HG03175 (cell line): ENCODE measurements around the gene EFL1.

ENCODE experiments used
- ATAC-seq: cut with Tn5 transposase; IDR thresholded peaks from one replicate; pipeline ENCODE4 v1.9.1; 2021; ENCODE audit warnings: mild to moderate bottlenecking, moderate library complexity; ENCODE audit not compliant: unreplicated experiment

The EFL1 gene

DNA sequence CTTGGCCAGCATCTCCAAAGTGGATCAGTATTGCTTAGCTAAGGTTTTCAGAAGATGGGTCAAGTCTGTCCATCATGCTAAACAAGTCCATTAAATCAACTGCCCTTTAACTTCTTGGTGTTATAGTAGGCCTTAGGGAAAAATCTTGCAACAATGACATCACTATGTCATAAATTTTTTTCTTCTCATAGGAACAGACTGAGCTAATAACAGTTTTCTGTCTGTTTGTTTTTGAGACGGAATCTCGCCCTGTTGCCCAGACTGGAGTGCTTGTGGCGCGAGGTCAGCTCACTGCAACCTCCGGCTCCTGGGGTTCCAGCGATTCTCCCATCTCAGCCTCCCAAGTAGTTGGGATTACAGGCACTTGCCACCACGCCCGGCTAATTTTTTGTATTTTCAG, 94.2 kb downstream of the EFL1 start:
- no peak for ATAC-seq

- ATAC-seq, result no peak
Measured at GRCh38 chr15:82165948-82166376, 96.6 kb downstream of the EFL1 start.

- no peak for ATAC-seq
Measured at GRCh38 chr15:82159922-82160321, 102.6 kb downstream of the EFL1 start.

DNA sequence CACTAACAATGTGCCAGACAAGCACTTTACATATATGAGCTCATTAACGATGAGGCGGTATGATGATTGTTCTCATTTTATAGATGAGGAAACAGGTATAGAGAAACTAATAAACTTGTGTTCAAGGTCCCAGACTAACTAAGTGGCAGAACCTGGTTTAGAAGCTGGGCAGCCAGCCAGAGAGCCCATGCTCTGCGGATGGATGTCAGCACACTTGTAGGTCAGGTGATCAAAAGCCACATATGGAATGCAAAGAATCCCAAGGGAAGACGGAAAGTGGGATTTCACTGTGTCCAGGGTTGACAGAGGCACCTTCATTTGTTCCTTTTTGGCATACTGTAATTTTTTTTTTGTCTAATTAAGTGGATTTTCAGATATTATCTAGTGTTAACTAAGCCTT, 103.7 kb downstream of the EFL1 start:
- ATAC-seq, result no peak

DNA sequence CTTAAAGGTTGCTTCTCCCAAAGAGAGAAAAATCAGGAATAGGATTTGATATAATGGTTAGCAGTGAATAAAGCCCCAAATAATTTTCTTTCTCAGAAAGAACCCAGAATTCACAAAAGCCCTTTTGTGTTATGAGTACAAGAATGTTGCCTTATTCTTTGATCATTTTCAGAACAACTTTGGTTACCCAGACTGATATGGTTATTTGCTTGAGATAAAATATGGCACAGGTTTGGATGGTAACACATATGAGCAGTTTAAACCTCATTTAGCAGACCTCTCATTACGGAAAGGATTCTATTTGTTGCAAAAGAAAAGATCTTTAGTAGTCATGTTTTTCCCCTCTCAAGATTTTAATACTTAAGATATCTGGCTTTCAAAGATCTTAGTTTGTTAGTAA, 111.9 kb downstream of the EFL1 start:
- ATAC-seq, result no peak

DNA sequence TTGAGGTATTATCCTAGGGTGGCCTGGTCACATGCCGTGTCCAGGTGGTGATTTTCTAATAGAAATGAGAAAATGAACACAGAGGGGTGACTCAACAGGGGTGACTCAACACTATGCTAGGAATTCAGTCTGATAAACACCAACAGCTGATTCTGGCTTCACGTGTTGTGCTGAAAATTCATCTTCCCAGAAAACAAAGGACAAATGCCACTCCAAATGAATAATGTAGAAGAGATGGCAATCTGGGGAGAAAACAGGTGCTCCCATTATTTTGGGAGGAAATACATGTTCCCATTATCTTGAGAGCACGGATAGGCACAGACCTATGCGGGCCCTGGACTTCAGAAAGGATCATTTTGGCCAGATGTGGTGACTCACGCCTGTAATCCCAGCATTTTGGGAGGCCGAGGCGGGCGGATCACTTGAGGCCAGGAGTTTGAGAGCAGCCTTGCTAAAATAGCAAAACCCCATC, 115.5 kb downstream of the EFL1 start:
- ATAC-seq, result no peak

DNA sequence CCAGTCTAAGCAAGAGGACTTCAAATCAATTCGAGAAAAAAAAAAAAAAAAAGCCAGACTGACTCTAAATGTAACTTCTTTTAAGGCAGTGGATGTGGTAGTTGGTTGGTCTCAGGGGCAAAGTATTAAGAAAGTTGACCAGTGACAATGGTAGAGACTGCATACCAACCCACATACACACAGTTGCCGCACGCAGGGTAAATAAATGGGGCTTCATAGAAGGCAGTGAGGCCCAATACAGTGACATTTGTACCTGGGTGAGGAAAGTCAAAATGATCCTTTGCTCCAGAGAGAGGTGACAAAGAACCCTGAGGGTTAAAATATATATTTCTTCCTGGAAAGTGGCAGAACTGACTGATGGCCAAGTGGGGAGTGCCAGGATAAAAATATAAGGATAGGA, 116.0 kb downstream of the EFL1 start:
- no peak for ATAC-seq

- no peak for ATAC-seq
Measured at GRCh38 chr15:82143390-82144385, 118.8 kb downstream of the EFL1 start.

DNA sequence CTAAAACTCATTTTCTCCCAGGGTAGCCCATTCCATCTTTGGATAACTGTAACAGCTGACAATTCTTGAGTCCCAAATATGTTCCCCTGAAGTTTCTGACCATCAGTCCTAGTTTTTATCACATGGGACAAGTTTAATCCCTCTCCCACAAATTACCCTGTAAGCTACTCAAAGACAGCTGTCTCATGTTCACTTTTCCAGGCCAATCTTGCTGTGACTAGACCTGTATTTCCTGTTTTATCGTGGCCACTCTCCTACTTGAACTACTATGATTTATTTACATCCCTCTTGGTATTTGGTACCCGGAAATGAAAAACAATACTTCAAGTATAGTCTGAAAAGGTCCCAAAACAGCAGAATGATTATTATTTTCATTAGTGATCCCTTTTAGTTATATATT, 121.6 kb downstream of the EFL1 start:
- no peak for ATAC-seq

- no peak for ATAC-seq
Measured at GRCh38 chr15:82139823-82140268, 122.7 kb downstream of the EFL1 start.

GRCh38 chr15:82138306-82138705, 124.2 kb downstream of the EFL1 start:
- no peak for ATAC-seq

- ATAC-seq, result no peak
Measured at GRCh38 chr15:82137261-82137660, 125.3 kb downstream of the EFL1 start.

DNA sequence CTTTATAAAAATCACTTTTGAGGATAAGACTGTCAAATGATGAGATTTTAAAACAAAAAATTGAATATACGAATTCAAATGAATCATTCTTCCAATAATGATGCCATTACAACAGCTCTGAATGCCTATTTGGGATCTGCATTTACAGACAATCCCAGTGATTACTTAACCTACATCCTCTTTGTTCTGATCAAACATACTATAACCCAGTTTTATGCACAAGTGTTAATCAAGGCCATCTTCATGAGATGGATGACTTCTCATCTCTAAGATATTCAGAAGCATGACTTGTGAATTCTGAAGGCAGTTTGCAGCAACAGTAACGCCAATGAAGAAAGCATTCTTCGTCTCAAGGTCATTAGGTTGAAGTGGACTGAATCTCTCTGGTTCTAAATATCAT, 126.4 kb downstream of the EFL1 start:
- no peak for ATAC-seq

DNA sequence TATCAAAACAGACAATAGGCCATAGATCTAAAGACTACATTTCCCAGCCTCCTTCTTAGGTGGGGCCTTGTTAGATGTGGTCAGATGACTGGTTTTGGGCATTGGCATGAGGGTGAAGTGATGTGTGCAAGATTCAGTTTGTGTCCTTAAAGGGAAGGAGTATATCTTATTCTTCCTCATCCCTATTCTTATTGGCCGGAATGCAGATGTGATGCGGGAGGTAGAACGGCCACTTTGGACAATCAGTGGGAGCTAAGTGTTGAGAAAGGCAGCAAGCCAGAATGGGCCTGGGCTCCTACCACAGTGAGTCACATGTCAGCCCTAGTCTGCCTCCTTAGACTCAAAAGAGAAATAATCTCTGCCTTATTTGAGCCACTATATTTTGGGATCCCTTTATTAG, 126.9 kb downstream of the EFL1 start:
- ATAC-seq, result no peak

DNA sequence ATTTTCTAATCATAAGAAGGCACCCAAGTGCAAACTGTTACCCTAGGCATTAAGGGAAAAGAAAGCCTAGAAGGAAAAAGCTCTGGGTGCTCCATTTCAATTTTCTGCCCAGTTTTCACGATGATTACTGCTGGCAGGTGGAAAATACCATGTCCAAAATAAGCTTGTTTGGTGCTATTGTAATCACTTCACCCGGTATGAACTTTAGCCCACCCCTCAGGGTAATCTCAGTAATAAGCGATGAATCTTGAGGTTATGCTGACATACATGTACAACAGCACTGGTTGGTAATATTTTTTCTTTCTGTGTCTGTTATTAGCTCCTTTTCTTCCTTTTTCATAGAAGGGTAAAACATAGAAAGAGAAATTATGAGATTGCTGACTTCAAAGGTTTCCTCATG, 128.1 kb downstream of the EFL1 start:
- no peak for ATAC-seq

- ATAC-seq, result no peak
Measured at GRCh38 chr15:82133251-82133650, 129.3 kb downstream of the EFL1 start.

DNA sequence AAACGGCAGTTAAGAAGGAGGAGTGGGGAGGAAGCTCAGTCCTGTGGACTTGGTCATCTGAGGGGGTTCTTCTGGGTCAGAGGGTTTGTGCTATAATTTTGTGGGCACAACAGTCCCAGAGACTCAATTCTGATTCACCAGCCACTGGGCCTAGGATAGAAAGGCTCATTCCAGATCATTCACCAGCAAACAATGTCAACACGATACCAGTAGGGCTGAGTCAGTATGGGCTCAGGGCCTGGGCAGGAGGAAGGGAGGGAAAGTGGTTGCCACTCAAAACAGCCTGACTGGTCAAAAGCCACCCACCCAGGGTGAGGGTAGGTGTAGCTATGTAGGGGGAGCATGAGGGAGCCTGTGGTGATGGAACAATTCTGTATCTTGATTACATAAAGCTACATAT, 129.8 kb downstream of the EFL1 start:
- no peak for ATAC-seq

DNA sequence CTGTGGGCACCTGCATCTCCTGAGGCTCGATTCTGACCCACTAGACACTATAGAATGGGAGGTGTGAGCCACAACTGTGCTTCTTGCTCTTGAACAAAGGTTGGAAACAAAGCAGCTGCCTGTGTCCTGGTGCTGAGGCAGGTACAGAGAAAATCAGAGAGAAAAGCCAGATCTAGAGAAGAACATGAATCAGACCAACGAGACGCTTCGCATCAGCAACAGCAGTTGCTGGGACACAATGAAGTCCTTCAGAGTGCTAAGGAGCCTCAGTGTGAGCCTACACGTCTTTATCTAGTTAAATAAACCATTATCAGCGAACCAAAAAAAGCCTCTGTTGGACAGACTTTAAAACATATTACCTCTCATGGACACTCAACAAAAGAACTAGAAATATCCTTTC, 130.4 kb downstream of the EFL1 start:
- no peak for ATAC-seq

- no peak for ATAC-seq
Measured at GRCh38 chr15:82130248-82130647, 132.3 kb downstream of the EFL1 start.

DNA sequence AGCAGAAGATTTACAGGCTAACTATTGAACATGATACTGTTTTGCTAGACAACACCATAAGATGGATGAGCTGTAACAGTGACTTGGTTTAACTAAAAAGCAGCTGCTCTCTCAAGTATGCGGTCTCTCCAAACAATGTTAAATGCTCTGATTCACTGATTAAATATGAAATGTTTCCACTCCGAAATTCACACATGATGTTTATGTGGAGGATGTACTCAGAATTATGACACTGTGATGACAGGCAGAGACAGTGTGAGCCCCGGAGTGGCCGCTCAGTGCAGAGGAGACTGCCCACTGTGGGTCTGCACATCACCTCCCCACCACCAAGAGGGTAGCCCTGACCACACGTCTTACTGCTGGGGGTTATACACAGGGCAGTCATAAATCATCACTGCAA, 132.8 kb downstream of the EFL1 start:
- no peak for ATAC-seq

DNA sequence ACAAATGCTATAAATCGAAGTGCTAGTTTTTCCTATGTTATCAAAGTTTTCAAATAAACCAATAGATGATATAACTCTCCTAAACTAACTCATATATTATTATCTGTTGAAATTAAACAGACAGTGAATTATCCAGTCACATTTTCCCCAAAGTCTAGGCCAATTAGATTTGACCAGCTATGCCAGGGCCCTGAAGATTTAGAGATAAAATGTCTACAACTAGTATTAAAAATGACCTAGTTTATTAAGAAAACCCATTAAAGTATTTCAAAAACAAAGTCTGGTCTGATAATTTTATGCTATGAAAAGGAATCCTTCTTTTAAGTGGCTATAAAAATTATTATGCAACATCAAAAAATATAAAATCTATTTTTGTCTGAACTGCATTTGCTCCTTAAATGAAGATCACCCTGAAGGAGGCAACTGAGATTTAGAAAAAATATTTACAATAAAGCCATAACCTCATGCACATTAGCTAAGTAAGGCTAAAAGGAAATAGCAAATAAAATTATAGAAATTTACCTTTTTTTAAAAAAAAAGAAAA, 133.3 kb downstream of the EFL1 start:
- no peak for ATAC-seq
